Osteoblast (primary cell): ENCODE measurements around the gene MESP1. TPM values are rescaled to one million over a fixed set of nuclear protein-coding genes. Genes with fewer than 3 reads are reported as not detected.

Source experiments
- DNase-seq: peaks from one replicate; pipeline ENCODE4 v3.0.0; 2011; ENCODE audit warnings: low spot score, mixed read lengths; ENCODE audit not compliant: insufficient read length; ENCODE audit errors: missing footprints
- H2AFZ ChIP-seq: 2 replicates; pipeline ENCODE4 v1.6.0; 2011; ENCODE audit warnings: mild to moderate bottlenecking, low read length
- H3K27ac ChIP-seq: 2 replicates; pipeline ENCODE4 v1.5.1; 2011; ENCODE audit warnings: mild to moderate bottlenecking, low read depth, low read length, moderate library complexity
- H3K27me3 ChIP-seq: 2 replicates; pipeline ENCODE4 v1.6.0; 2012; ENCODE audit warnings: mild to moderate bottlenecking, control low read depth, inconsistent platforms, low read length, moderate library complexity; ENCODE audit not compliant: insufficient read depth
- H3K36me3 ChIP-seq: 2 replicates; pipeline ENCODE4 v1.5.1; 2011; ENCODE audit warnings: mild to moderate bottlenecking, low read length, control low read depth, moderate library complexity; ENCODE audit not compliant: insufficient read depth
- H3K4me1 ChIP-seq: 2 replicates; pipeline ENCODE4 v1.5.1; 2011; ENCODE audit warnings: mild to moderate bottlenecking, low read length, control low read depth, moderate library complexity; ENCODE audit not compliant: insufficient read depth
- H3K4me2 ChIP-seq: 2 replicates; pipeline ENCODE4 v1.6.0; 2011; ENCODE audit warnings: mild to moderate bottlenecking, low read length; ENCODE audit not compliant: insufficient read depth
- H3K4me3 ChIP-seq: fragments of 200-600 bp; sonication (generic); 3 replicates; pipeline ENCODE4 v1.5.1; 2012; ENCODE audit warnings: mild to moderate bottlenecking, low read length, inconsistent platforms; ENCODE audit not compliant: insufficient read depth
- H3K79me2 ChIP-seq: 2 replicates; pipeline ENCODE4 v1.6.0; 2012; ENCODE audit warnings: mild to moderate bottlenecking, low read length, control low read depth, inconsistent platforms; ENCODE audit not compliant: insufficient read depth
- H3K9me3 ChIP-seq: 2 replicates; pipeline ENCODE4 v1.5.1; 2011; ENCODE audit warnings: low read depth, low read length, control low read depth
- H4K20me1 ChIP-seq: 2 replicates; pipeline ENCODE4 v1.6.0; 2012; ENCODE audit warnings: mild to moderate bottlenecking, low read length, control low read depth; ENCODE audit not compliant: insufficient read depth
- CTCF ChIP-seq: IDR thresholded peaks from 2 replicates; pipeline ENCODE4 v1.5.1; 2011; ENCODE audit warnings: mild to moderate bottlenecking, low read depth, low read length, moderate library complexity; ENCODE audit errors: extremely low read depth
- total RNA-seq: library from RNA; depleted of rRNA; stranded (reverse); fragments of >200 nt; gene quantifications from 2 replicates; pipeline ENCODE4 v1.2.3, GENCODE V29; 2012

MESP1 gene
- total RNA-seq, 1 donor = under 0.01 TPM

DNA sequence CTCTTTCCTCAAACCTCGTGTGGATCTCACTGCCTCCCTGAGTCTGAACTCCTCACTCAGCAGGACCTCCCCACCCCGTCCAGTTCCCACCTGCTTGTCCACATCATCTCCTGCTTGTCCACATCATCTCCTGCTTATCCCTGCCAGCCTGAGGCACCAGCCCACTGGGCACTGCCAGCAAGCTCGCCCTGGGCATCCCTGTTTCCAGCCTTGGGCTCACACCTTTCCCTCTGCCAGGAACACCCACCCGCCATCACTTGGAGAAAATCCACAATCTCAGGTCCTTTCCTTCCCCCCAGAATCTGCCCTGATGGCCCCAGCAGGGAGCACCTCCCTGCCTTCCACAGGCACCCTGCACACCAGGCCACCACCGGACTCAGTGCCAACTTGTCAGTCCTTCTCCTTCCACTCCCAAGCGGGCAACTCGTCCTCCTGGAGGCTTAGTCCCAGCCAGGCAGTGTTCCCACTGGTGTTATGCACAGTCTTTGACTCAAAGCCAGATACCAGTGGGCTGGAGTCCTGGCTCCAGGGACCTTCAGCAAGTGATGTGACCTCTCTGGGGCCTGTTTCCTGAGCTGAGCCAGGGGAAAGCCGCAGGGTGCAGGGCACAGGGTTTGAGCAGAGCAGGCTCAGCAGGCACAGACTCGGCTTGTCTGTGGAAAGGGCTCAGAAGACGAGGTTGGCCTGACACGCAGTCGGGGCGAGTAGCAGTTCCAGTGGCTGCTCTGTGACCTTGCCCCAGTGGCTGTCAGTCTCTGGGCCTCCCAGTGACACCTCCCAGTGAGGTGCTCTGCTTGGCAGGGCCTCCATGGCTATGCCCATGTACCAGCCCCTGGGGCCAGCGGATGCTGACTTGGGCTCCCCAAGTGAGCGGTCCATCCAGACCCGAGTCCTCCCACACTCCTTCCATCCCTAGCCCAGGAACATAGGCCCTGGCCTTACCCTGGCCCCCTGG lies 15.6 kb upstream of the MESP1 start:
- Histone ChIP-seq H3K4me3 (no peak overlapping the region), H3K36me3 (no peaks in the 10 kb centered on the region), H4K20me1 (no peaks in the 10 kb centered on the region), H3K4me1 (peaks cover 13% of the 10 kb centered on the region), H3K79me2 (no peaks in the 10 kb centered on the region), H3K4me2 (no peak overlapping the region), H3K27ac (no peak overlapping the region), H3K9me3 (no peaks in the 10 kb centered on the region), H3K27me3 (no peaks in the 10 kb centered on the region), H2AFZ (no peak overlapping the region)
- TF ChIP-seq CTCF = no peak
- peak; percentile 53 for DNase-seq

DNA sequence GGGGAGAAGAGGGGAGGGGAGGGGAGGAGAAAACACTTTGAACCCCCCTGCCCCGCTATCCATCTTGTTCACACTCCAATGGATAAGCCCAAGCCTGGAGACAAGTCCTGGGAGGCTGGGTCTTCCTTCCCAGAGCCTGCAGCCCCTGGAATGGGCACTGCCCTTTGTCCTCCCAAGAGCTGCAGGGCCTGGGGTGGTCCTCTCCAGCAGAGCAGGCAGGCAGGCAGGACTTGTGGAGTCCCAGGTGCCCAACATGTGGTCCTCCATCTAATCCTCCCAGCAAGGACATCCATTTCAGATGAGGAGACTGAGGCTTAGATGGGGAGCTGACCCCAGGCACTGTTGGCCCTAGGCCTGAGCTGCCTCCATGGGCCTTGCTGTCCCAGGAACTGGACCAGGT lies 14.6 kb upstream of the MESP1 start:
- Histone ChIP-seq H3K27ac (no peak overlapping the region), H3K4me1 (peaks cover 11% of the 10 kb centered on the region), H2AFZ (no peak overlapping the region), H3K4me2 (no peak overlapping the region), H3K27me3 (no peaks in the 10 kb centered on the region), H3K4me3 (no peak overlapping the region), H4K20me1 (no peaks in the 10 kb centered on the region), H3K9me3 (no peaks in the 10 kb centered on the region), H3K36me3 (no peaks in the 10 kb centered on the region), H3K79me2 (no peaks in the 10 kb centered on the region)
- DNase-seq = peak; percentile 4
- TF ChIP-seq CTCF = no peak

DNA sequence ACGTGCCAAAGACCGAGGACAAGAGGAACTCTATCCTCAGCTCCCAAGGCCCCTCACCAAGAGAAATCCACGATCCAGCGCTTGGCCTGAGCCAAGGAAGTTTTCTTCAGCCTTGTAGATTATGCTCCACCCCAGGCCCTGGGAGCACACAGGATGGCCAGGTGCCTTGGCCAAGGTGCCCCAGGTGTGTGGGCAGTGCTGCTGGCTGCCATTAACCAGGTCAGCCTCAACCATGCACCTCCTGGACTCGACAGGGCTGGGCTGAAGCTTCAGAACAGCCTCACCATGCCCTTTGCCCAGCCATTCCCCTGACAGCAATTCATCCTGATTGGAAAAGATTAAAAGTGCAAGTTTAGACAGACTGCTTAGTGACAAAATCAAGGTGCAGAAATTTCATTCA lies 10.9 kb upstream of the MESP1 start:
- Histone ChIP-seq H3K4me2 (no peak overlapping the region), H3K4me1 (no peaks in the 10 kb centered on the region), H2AFZ (no peak overlapping the region), H3K27me3 (no peaks in the 10 kb centered on the region), H3K36me3 (no peaks in the 10 kb centered on the region), H4K20me1 (no peaks in the 10 kb centered on the region), H3K9me3 (no peaks in the 10 kb centered on the region), H3K27ac (no peak overlapping the region), H3K79me2 (no peaks in the 10 kb centered on the region), H3K4me3 (no peak overlapping the region)
- no peak for DNase-seq
- TF ChIP-seq CTCF = no peak

DNA sequence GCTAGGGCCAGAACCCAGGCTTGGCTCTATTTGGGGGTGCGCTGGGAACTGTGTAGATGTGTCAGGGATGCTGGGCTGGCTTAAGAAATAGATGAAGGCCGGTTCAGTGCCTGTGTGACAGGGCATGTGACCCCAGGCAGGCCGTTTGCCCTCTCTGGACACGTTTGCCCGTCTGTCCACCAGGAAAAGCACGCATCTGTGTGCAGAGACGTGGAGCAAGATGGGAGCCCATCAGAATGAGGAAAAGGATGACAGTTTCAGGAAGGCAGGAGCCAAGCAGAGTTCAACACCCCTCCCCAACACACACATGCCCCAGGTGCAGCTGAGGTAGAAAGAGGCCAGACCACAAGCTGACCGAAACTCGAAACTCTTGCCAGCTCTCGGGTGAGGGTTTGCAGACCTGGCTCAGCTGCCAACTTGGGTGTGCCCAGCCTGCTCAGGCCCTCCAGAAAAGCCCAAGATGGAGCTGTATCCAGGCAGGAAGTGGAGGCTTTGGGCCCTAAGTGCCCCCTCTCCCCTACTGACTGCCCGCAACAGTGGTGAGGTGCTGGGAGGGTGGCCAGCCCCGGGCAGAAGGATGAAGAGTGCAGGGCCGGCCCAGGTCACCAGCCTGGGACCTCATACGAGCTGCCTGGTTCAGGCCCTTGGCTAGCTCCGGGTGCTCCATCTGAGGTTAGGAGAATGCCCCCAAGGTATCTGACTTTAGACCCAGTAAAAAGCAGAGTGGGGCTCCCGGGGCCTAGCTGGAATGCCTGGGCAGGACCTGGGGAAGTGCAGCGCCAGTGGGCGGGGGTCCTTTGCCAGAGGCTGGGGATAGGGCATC lies 10.2 kb upstream of the MESP1 start:
- no peak for DNase-seq
- no peaks in the 10 kb centered on the region for H3K9me3 ChIP-seq
- H2AFZ ChIP-seq = peak overlapping the region; percentile 23
- H3K27ac ChIP-seq = no peak overlapping the region
- no peak overlapping the region for H3K4me3 ChIP-seq
- no peaks in the 10 kb centered on the region for H3K4me1 ChIP-seq
- H3K4me2 ChIP-seq = no peak overlapping the region
- no peaks in the 10 kb centered on the region for H3K36me3 ChIP-seq
- no peaks in the 10 kb centered on the region for H4K20me1 ChIP-seq
- TF ChIP-seq CTCF = no peak
- no peaks in the 10 kb centered on the region for H3K79me2 ChIP-seq
- no peaks in the 10 kb centered on the region for H3K27me3 ChIP-seq
